ENCODE results near the gene PEX5L. TPM values are rescaled to one million over a fixed set of nuclear protein-coding genes. Genes with fewer than 3 reads are reported as not detected.

The PEX5L gene
- total and polyA plus RNA-seq, 8 donors: 1.1 to 30.2 (median 8.6) TPM

GRCh38 chr3:180048840-180049239 is 12.1 kb upstream of the PEX5L start:
- Histone ChIP-seq H3K36me3 (no peaks in the 10 kb centered on the region), H3K27ac (peak overlapping the region in 2 of 4 donors; percentile 1 to 60), H3K4me3 (no peak overlapping the region), H3K27me3 (no peaks in the 10 kb centered on the region), H3K9me3 (no peaks in the 10 kb centered on the region), H3K4me1 (peaks cover 0 to 18% (median 12%) of the 10 kb centered on the region in 3 donors)
- no peak for TF ChIP-seq CTCF (IDR thresholded peaks at IDR 0.05)
- no peak for FAIRE-seq
- WGBS, 2 donors: 0 to 2% methylated on average over 1 of the region's 1 CpG
- intact Hi-C loops (cut with DNase I): no loop called here
- DNase-seq: peak in 3 of 6 donors; percentile 22 to 56 (median 42)
- ATAC-seq: peak; percentile 95

GRCh38 chr3:180048103-180048502 is 11.4 kb upstream of the PEX5L start:
- H3K27me3 ChIP-seq: no peaks in the 10 kb centered on the region
- FAIRE-seq: no peak
- intact Hi-C loops (cut with DNase I): no loop called here
- no peaks in the 10 kb centered on the region for H3K9me3 ChIP-seq
- H3K27ac ChIP-seq: no peak overlapping the region
- no peak for DNase-seq
- peaks cover 0 to 18% (median 6%) of the 10 kb centered on the region in 3 donors for H3K4me1 ChIP-seq
- H3K4me3 ChIP-seq: no peak overlapping the region
- TF ChIP-seq CTCF (IDR thresholded peaks at IDR 0.05): no peak
- no peak for ATAC-seq
- H3K36me3 ChIP-seq: no peaks in the 10 kb centered on the region
- 82 to 95% methylated on average over 1 of the region's 1 CpG for WGBS, 2 donors

GRCh38 chr3:180040966-180041365 is 4.2 kb upstream of the PEX5L start:
- WGBS, 2 donors: 66 to 71% methylated on average over 4 of the region's 4 CpGs
- Histone ChIP-seq H3K27ac (no peak overlapping the region), H3K4me3 (no peak overlapping the region), H3K9me3 (no peaks in the 10 kb centered on the region), H3K27me3 (no peaks in the 10 kb centered on the region), H3K36me3 (no peaks in the 10 kb centered on the region), H3K4me1 (no peaks in the 10 kb centered on the region)
- FAIRE-seq: no peak
- no peak for ATAC-seq
- DNase-seq: no peak
- intact Hi-C loops (cut with DNase I): no loop called here
- TF ChIP-seq CTCF (IDR thresholded peaks at IDR 0.05): no peak

GRCh38 chr3:180036092-180036670 is 556 bp downstream of the PEX5L start:
- Histone ChIP-seq H3K4me3 (peak overlapping the region; percentile 31 to 44 (median 38)), H3K9me3 (no peaks in the 10 kb centered on the region), H3K4me1 (peaks cover 0 to 4% (median 0%) of the 10 kb centered on the region in 3 donors), H3K36me3 (no peaks in the 10 kb centered on the region), H3K27me3 (no peaks in the 10 kb centered on the region), H3K27ac (peak overlapping the region in 3 of 4 donors; percentile 42 to 68 (median 49))
- ATAC-seq: peak; percentile 18 to 26 (median 22)
- 1 to 2% methylated on average over 16 of the region's 16 CpGs for WGBS, 2 donors
- peak in 2 of 6 donors; percentile 15 to 25 for DNase-seq
- FAIRE-seq: no peak
- no peak for TF ChIP-seq CTCF (IDR thresholded peaks at IDR 0.05)
- intact Hi-C loops (cut with DNase I): no loop called here

GRCh38 chr3:180026997-180027396 is 9.7 kb downstream of the PEX5L start:
- FAIRE-seq (no peak), ATAC-seq (no peak), DNase-seq (no peak)
- Histone ChIP-seq H3K27ac (no peak overlapping the region), H3K4me1 (no peaks in the 10 kb centered on the region), H3K27me3 (no peaks in the 10 kb centered on the region), H3K36me3 (no peaks in the 10 kb centered on the region), H3K9me3 (no peaks in the 10 kb centered on the region), H3K4me3 (no peak overlapping the region)
- WGBS, 2 donors: 88% methylated on average over 2 of the region's 2 CpGs
- TF ChIP-seq CTCF (IDR thresholded peaks at IDR 0.05): no peak
- intact Hi-C loops (cut with DNase I): no loop called here

Data from pancreas (tissue), 10 donors.